GM18868 (cell line): Measurements from ENCODE around the gene POLR1F.
A peak's percentile ranks its signal among the peaks of the same experiment; 100 is the strongest.
"Not testable (repeated sequence)": the region's sequence is repeated elsewhere in the genome, so short reads cannot be mapped to it uniquely, and the experiment has no call there.

ENCODE experiments used
- ATAC-seq: cut with Tn5 transposase; IDR thresholded peaks from one replicate; pipeline ENCODE4 v1.9.1; 2021; ENCODE audit warnings: mild to moderate bottlenecking, moderate library complexity; ENCODE audit not compliant: unreplicated experiment

The POLR1F gene

GRCh38 chr7:19708397-19709248 lies at the start of gene POLR1F:
POLR1F (minus strand) TSS chr7:19709037; CDS start chr7:19709016, 21 bp downstream.
- peak; percentile 97 for ATAC-seq

GRCh38 chr7:19754521-19755116 lies 45.8 kb upstream of the POLR1F start:
- ATAC-seq: peak; percentile 38

- no peak for ATAC-seq
Observed at GRCh38 chr7:19752020-19752419, 43.2 kb upstream of the POLR1F start.

GRCh38 chr7:19749658-19750057 lies 40.8 kb upstream of the POLR1F start:
- no peak for ATAC-seq

- peak; percentile 67 for ATAC-seq
Observed at GRCh38 chr7:19747740-19748339, 39.0 kb upstream of the POLR1F start.

GRCh38 chr7:19744075-19744474 lies 35.2 kb upstream of the POLR1F start:
- no peak for ATAC-seq

- no peak for ATAC-seq
Observed at GRCh38 chr7:19728716-19729115, 19.9 kb upstream of the POLR1F start.

GRCh38 chr7:19725770-19726169 lies 16.9 kb upstream of the POLR1F start:
- no peak for ATAC-seq

- ATAC-seq: no peak
Observed at GRCh38 chr7:19715499-19715898, 6.7 kb upstream of the POLR1F start.

- ATAC-seq: no peak
Observed at GRCh38 chr7:19713676-19714075, 4.8 kb upstream of the POLR1F start.

- ATAC-seq: no peak
Observed at GRCh38 chr7:19709249-19709578, 377 bp upstream of the POLR1F start.

GRCh38 chr7:19707240-19707639 lies 1.6 kb downstream of the POLR1F start:
- ATAC-seq: no peak

GRCh38 chr7:19705663-19706062 lies 3.2 kb downstream of the POLR1F start:
- ATAC-seq: no peak

GRCh38 chr7:19701471-19701870 lies 7.4 kb downstream of the POLR1F start:
- ATAC-seq: no peak

GRCh38 chr7:19700936-19701335 lies 7.9 kb downstream of the POLR1F start:
- no peak for ATAC-seq

GRCh38 chr7:19698331-19698730 lies 10.5 kb downstream of the POLR1F start:
- ATAC-seq: no peak

GRCh38 chr7:19696926-19697325 lies 11.9 kb downstream of the POLR1F start:
- no peak for ATAC-seq

GRCh38 chr7:19692111-19692828 lies 16.6 kb downstream of the POLR1F start:
- ATAC-seq: no peak

GRCh38 chr7:19690736-19691135 lies 18.1 kb downstream of the POLR1F start:
- ATAC-seq: no peak

- not testable (repeated sequence) for ATAC-seq
Observed at GRCh38 chr7:19689130-19689529, 19.7 kb downstream of the POLR1F start.

- no peak for ATAC-seq
Observed at GRCh38 chr7:19681596-19681995, 27.2 kb downstream of the POLR1F start.
